IPS-18c (cell line): ENCODE data around the gene UBA6.
A peak's percentile ranks its signal among the peaks of the same experiment; 100 is the strongest.
"Not testable (repeated sequence)": the region's sequence is repeated elsewhere in the genome, so short reads cannot be mapped to it uniquely, and the experiment has no call there.

Experiments used
- H3K4me3 ChIP-seq: 2 replicates; pipeline ENCODE4 v1.7.0; 2013; ENCODE audit warnings: low read depth, mild to moderate bottlenecking, low read length, moderate library complexity; ENCODE audit not compliant: insufficient read depth
- H3K9me3 ChIP-seq: one replicate; pipeline ENCODE4 v1.6.1; 2013; ENCODE audit warnings: mild to moderate bottlenecking, low read length, moderate library complexity; ENCODE audit not compliant: control insufficient read depth, insufficient read depth

Gene UBA6

GRCh38 chr4:67719953-67720617, 19.1 kb upstream of the UBA6 start:
- Histone ChIP-seq H3K9me3 (no peaks in the 10 kb centered on the region), H3K4me3 (no peak overlapping the region)

DNA sequence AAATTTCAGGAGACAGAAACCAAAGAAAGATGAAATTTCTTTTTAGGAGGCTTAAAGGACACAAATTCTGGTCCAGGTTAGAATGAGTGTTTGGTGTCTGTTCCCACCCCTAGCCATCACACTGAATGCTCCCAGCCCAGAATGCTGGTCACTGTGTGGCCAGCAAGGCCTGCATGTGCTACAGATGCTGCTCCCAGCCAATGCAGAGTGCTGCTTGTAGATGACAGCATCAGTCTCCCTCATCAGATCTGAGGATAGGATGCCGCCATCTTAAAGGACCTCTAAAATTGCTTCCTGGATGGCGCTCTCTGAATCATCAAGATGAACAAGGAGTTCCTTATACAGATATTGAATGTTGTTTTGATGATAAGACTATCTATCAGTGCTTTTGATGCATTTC, 17.9 kb upstream of the UBA6 start:
- Histone ChIP-seq H3K4me3 (no peak overlapping the region), H3K9me3 (no peaks in the 10 kb centered on the region)

DNA sequence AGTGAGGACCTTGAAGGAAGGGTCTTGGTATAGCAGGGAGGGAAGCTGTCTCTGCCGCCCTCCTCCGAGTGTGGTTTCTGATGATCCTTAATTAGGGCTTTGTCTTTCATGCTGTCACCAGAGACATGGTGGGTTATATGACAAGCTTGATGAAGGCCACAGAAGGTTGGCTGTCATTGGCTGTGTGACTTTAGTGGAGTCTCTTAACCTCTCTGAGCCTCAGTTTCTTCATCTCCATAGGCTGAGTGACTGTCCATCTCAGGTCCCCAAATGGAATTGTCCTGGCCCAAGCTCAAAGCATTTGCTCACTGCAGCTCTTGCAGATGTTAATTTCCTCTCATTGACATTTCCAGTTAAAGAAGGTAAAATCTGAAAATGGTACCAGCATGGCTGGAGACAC, 16.6 kb upstream of the UBA6 start:
- H3K9me3 ChIP-seq = no peaks in the 10 kb centered on the region
- H3K4me3 ChIP-seq = no peak overlapping the region

DNA sequence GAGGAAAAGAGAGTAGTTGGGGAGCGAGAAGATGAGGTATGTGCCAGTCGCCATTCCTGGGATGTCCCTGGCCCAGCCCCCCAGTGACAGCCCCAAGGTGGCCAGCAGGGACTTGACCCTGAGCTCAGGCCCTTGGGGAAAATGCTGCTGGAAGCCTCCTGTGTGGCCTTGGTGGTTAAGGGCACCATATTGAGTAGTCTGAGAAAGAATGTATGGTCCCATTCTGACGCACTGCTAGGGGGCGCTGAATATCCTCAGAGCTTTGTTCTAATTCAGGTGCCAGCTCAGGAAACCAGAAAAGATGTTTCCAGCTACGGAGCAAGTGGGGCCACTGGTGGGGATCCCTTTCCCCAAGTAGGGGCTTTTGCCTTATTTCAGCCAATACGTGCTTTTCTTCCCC, 14.0 kb upstream of the UBA6 start:
- no peaks in the 10 kb centered on the region for H3K9me3 ChIP-seq
- no peak overlapping the region for H3K4me3 ChIP-seq

DNA sequence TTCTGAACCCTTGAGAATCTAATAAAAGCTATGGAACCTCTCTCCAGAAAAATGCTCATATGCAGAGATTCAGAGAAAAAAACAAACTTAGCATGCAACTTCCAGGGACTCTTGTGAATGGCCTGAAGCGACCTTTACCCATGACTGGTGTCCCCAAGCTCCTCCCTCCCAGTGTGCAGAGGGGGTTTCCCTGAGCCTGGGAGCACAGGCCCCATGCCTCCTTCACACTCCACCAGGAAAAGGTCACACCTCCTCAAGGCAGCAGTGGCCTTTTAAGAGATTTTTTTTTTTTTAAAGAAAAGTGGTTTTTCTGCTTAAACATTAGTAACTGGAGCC, 13.3 kb upstream of the UBA6 start:
- Histone ChIP-seq H3K9me3 (no peaks in the 10 kb centered on the region), H3K4me3 (no peak overlapping the region)

DNA sequence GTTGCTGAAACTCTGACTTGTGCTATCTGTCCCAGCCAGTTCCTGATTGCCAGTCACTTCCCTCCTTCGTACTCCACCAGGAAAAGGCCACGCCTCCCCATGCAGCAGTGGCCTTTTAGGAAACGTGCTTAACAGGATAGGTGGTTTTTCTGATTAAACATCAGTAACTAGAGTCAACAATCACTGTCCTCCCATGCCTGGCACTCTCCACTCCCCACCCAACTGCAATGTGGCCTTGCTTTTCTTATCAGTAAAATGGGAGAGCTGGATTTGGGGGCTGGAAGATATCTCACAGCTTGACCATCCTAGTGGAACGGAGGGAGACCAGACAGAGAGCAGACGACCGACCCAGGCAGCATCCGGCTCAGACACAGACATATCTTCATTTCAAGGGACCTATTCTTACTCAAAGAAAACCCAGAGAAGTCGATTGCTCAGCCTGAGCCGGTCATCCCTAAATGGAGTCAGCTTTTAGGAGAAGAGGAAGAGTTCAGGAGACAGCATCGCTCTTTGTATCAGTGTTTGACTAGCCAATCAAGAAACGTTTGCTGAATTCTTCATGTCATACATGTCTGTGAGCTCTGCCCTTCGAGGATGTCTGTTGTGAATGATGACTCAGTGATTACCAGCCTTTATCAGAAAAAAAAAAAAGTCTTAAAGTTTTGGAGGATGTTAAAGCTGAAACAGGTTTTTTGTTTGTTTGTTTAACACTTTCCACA, 12.7 kb upstream of the UBA6 start:
- Histone ChIP-seq H3K9me3 (no peaks in the 10 kb centered on the region), H3K4me3 (no peak overlapping the region)

DNA sequence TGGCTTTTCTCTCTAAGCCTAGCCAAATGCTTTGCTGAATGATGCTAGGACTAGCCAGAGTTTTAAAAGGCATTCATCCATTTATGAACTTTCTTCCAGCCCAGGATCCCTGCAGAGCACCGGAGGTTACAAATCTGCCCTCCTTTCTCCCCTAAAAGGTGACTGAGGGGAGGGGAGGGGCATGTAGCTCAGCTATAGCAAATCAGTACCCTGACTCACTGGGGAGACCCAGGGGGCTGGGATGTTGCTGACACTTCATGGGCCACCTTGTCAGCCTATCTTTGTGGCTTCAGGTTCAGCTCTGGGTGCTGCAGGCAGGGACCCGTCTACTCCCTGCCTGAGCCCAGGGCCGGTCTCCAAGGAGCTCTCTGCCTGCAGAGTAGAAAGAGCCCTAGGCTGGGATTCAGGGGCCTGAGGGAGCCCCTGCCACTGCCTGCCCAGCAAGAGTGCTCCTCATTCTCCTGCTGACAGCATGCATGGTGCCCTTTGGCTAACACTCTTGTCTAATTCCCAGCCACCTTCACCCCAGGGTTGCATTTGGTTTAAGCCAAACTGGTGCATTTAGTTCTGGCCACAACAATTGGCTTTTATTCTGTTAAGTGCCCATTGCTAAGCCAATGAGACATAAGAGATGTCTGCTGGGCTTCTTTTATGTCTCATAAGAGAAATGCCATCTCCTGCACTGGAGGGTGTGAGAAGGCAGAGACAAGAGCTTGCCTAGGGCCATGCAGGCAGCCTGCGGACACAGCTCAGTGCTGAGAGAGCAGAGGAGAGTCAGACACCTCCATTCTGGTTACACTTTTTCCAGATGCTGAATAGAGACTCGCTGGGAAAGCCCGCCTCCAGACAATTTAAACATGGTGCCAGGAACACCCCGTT, 11.9 kb upstream of the UBA6 start:
- Histone ChIP-seq H3K4me3 (no peak overlapping the region), H3K9me3 (no peaks in the 10 kb centered on the region)

GRCh38 chr4:67712000-67712625, 11.2 kb upstream of the UBA6 start:
- Histone ChIP-seq H3K9me3 (no peaks in the 10 kb centered on the region), H3K4me3 (no peak overlapping the region)

DNA sequence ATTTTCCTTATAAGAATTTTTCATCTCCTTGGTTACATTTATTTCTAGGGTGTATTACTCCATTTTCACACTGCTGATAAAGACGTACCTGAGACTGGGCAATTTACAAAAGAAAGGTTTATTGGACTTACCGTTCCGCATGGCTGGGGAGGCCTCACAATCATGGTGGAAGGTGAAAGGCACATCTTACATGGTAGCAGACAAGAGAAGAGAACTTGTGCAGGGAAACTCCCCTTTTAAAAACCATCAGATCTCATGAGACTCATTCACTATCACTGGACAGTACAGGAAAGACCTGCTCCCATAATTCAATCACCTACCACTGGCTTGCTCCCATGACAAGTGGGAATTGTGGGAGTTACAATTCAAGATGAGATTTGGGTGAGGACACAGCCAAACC, 5.7 kb upstream of the UBA6 start:
- H3K4me3 ChIP-seq, H3K9me3 ChIP-seq: not testable (repeated sequence)

GRCh38 chr4:67704843-67705242, 3.9 kb upstream of the UBA6 start:
- Histone ChIP-seq H3K9me3 (no peaks in the 10 kb centered on the region), H3K4me3 (no peak overlapping the region)

GRCh38 chr4:67702166-67702565, 1.2 kb upstream of the UBA6 start:
- Histone ChIP-seq H3K4me3 (no peak overlapping the region), H3K9me3 (no peaks in the 10 kb centered on the region)

GRCh38 chr4:67701517-67701850, 529 bp upstream of the UBA6 start:
- peak overlapping the region; percentile 91 for H3K4me3 ChIP-seq
- H3K9me3 ChIP-seq = no peaks in the 10 kb centered on the region

GRCh38 chr4:67700116-67700737, 728 bp downstream of the UBA6 start:
- Histone ChIP-seq H3K9me3 (no peaks in the 10 kb centered on the region), H3K4me3 (peak overlapping the region; percentile 91)

- Histone ChIP-seq H3K9me3 (no peaks in the 10 kb centered on the region), H3K4me3 (0 out of 2 replicates have a peak overlapping the region, but pooled peaks have one; percentile 91)
Observed at GRCh38 chr4:67699603-67700002, 1.4 kb downstream of the UBA6 start.

- H3K4me3 ChIP-seq = no peak overlapping the region
- H3K9me3 ChIP-seq = no peaks in the 10 kb centered on the region
Observed at GRCh38 chr4:67697860-67698687, 2.9 kb downstream of the UBA6 start.

DNA sequence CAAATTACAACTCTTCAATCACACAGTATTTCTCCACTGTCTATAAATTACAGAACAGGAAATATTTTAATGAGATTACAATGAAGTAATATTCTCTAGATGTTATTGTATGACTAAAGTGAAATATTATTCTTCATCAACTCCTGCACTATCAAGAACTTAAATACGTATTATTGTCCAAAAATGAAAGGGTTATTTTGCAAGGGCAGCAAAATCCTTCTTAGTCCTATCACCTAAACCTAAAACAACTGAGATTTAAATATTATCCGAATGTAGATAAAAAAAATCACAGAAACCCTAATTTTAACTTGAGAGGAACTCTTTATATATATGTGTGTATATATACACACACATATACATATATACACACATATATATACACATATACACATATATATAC, 4.9 kb downstream of the UBA6 start:
- no peak overlapping the region for H3K4me3 ChIP-seq

GRCh38 chr4:67694662-67695061, 6.3 kb downstream of the UBA6 start:
- Histone ChIP-seq H3K4me3 (no peak overlapping the region), H3K9me3 (no peaks in the 10 kb centered on the region)

More for the DNA sequence above, 4.9 kb downstream of the UBA6 start:
- H3K9me3 ChIP-seq = no peaks in the 10 kb centered on the region
